Measurements from ENCODE around the gene SH3RF3. TPM values are rescaled to one million over a fixed set of nuclear protein-coding genes. Genes with fewer than 3 reads are reported as not detected.

Gene SH3RF3
- total RNA-seq, 1 donor from 2014 or later: 0.22 TPM

DNA sequence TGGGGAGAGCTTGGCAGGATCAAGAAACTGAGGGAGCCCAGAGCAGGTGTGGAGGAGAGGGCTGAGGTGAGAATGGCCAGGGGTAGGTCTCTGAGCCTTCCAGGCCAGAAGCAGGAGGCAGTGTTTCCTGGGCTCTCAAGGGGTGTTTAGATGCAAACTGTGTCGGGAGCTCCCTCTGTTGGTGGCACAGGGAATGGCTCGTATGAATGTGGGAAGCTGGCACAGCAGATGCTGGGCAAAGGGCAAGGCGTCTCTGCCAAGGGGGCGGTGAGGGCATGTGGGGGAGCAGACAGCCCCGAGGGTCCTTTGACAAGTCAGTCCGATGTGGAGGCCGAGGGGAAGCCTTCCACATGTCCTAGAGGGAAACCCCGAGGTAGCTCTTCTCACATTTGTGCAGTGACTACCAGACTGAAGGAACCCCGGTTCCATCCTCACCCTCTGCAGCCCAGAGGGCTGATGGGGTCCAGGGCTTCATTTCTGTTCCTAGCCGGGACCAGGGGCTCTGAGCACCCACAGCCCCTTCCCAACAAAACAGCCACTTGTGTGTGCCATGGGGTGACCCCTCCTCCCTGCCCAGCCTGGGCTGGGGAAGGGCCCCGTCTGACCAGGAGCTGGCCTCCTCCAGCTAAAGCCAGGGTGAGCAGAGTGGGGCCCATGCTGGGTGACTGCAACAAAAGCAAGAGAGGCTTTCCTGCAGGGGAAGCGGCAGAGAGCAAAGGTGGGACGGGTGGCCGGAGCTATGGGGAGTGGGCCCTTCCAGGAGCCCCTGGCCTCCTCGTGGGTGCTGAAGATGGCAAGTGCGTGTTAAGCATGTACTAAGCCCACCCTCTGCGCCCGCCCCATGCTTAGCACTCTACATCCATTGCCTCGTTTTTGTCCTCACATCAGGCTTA lies 381.4 kb downstream of the SH3RF3 start:
- intact Hi-C loops (cut with micrococcal nuclease): loop anchor here (1.0 to 10.0 kb wide), 7 partner anchors 176 to 724 kb away; partner anchors contain the start of gene CCDC138

DNA sequence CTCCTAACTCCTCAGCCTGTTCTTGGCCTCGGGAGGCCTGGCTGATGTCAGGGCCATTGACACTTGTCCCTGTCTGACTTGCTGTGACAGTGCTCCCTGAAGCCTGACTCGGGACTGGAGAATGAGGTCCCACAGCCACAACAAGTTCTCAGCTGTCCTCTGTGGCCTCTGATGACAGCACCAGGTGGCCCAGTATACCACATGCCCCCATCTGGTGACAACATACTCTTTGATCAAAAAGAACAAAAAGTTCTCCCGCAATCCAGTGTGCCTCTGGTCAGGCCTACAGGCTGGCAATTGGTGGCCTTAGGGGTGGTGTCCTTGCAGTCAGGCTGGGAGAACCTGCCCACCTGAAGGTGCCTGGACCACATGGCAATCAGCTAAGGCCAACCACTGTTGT lies 382.2 kb downstream of the SH3RF3 start:
- intact Hi-C loops (cut with micrococcal nuclease): loop anchor here (2.0 to 10.0 kb wide), 2 partner anchors 176 to 250 kb away; no protein-coding TSS in a partner anchor

DNA sequence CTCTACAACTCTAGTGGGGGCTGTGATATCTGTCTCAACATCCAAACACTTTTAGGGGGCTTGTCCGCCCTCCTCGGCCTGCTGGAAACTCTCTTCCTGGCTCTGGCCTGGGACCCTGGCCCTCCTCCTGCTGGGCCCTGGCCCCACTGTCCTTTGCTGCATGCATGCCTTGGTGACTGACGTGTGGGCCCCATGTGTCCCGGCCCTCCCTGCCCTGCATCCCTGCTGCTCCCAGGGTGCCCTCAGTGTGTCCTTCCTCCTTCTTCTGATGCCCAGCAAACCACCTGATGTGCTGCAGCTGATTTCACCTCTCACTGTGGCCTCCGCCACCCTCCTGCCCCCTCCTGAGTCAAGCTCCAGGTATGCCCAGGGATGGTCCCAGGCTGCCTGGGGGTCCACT lies 383.1 kb downstream of the SH3RF3 start:
- intact Hi-C loops (cut with micrococcal nuclease): loop anchor here (10.0 kb wide), 1 partner anchor 177 kb away; no protein-coding TSS in a partner anchor

DNA sequence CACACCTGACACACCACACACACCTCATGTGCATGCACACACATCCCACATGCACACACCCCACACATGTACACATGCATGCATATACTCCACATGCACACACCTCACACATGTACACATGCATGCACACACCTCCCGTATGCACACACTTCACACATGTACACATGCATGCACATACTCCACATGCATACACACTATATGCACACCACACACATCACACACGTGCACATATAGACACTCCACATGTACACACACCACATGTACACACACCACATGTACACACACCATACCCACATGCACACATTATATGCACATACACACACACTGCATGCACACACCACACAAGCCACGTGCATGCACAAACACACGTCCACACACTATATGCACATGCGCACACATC lies 384.2 kb downstream of the SH3RF3 start:
- intact Hi-C loops (cut with micrococcal nuclease): loop anchor here (10.0 kb wide), 1 partner anchor 178 kb away; no protein-coding TSS in a partner anchor

DNA sequence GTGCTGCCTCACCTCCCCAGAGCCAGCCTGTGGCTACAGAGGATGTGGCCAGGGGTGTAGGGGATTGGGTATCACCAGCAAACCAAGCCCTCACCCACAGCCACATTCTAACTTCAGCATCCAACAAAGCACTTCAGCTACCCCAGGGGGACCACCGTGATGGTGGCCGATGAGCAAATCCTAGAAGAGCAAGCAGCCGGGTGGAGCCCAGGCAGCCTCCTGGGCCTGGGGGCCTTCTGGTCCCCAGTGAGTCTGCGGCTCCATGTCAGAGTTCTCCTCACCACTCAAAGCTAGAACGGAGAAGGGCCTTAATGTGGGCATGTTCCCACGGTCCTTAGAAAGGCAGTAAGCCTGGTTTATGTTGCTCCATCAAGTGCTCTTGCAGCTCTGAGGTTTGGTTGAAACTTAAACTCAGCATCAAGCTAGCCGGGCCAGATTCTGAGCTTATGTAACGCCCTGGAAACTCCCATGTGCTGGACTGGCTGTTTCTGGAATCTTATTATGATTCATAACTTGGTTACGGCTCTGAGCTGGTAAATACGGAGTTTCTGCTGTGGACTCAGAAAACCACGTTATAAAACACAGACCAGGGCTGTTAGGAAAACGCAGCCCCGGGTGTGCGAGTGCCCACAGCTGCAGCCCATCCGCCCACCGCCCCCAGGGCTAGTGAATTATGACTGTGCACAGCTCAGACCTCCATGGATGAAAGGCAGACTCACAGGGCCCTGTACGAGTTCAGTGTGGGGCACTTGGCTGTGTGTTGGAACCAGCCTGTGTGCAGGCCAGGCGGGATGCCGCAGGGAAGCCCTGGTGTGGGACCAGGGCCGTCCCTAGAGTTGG lies 385.0 kb downstream of the SH3RF3 start:
- intact Hi-C loops (cut with micrococcal nuclease): loop anchor here (10.0 kb wide), 1 partner anchor 179 kb away; no protein-coding TSS in a partner anchor

DNA sequence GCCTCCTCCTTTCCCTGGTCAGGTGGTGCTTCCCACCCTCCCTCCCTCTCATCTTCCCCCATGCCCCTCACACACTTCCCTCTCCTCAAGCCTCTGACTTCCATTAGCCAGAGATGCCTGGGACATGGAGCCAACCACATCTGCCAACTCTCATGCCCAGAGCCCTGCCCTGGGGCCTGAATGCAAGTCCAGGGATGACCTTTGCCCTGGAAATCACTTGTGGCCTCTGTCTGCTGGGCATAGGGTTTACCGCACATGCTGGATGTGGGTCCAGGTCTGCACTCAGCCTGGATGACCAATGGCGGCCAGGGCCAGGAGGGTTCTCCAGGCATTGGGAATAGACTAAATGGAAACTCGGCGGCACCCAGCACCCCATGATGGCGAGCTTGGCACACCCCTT lies 385.9 kb downstream of the SH3RF3 start:
- intact Hi-C loops (cut with micrococcal nuclease): loop anchor here (10.0 kb wide), 1 partner anchor 180 kb away; no protein-coding TSS in a partner anchor

DNA sequence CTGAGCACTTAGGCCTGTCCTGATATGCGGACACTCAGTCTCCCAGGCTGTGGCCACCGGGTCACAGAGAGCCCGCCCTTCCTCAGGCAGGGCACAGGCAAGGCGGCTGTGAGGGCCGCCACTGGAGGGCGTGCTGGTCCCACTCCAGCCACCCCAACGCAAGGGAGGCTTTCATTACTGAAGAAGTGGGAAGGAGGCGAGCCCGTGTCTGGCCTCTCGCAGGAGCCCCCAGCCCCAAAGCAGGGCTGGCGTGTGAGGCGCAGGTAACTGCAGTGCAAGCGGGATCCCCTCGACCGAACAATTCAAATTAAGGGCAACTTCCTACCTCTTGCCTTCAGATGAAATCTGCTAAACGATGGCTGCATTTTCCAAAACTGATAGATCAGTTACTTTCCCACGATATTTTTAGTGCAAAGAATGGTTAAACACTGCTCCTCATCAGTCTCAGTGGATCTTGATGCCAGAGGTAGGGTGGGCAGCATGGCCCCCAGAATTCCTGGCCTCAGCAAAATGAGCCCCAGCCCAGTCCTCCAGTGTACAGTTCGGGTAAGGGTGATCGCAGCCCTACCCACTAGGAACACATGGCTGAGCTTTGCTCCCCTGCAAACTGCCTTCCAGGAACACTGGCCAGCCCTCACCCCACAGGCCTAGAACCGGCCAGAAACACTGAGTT lies 387.6 kb downstream of the SH3RF3 start:
- intact Hi-C loops (cut with micrococcal nuclease): loop anchor here (10.0 kb wide), 1 partner anchor 182 kb away; no protein-coding TSS in a partner anchor

DNA sequence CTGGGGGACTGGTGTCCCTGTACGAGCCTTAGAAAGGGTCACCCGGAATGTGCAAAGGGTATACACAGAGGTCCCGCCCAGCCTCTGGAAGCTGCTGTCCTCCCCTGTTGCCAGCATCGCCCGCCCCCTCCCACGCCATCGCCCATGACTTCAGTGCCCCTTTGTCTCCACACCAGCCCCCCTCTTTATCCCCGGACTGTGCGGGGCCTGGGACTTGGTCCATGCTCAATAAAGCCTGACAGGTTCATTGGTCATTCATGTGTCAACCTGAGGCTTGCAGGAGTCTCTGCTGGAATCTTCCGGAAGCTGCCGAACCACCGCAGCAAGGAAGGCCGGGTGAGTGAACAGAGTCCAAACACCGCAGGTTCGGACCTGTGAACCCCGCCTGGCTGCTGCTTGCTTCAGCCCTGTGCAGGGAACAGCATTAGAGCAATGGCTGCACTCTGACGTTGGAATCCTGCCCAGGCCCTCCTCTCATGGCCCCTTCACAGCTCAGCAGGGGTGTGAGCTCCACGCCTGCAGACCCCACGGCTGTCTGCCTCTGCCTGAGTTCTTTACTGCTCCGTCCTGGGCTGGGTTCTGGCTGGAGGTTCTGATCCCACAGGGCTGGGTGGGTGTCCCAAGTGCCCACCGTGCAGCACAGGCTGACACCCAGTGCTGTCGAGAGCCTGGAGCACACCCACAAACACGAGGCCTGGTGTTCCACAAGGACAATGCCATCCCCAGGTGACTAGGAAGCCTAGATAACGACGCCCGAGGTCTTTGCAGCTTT lies 388.3 kb downstream of the SH3RF3 start:
- intact Hi-C loops (cut with micrococcal nuclease): loop anchor here (10.0 kb wide), 1 partner anchor 183 kb away; no protein-coding TSS in a partner anchor

DNA sequence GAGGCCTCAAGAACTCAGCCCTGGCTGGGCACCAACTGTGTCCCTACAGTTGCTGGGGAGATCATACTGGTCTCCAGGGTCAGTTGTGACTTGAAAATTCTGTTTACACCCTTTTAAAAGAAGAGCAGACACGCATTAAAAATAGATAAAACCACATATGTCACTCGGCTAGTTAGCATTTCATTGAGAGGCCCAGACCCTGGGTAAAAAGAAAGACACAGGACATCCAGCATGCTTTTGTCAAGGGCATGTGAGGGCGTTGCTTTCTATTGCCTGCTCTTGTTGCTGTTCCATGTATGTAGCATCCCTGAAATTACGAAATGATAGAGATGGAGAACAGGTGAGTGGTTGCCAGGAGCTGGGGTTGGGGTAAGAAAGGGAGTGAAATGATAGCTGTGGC lies 390.5 kb downstream of the SH3RF3 start:
- intact Hi-C loops (cut with micrococcal nuclease): loop anchor here (10.0 kb wide), 1 partner anchor 185 kb away; no protein-coding TSS in a partner anchor

DNA sequence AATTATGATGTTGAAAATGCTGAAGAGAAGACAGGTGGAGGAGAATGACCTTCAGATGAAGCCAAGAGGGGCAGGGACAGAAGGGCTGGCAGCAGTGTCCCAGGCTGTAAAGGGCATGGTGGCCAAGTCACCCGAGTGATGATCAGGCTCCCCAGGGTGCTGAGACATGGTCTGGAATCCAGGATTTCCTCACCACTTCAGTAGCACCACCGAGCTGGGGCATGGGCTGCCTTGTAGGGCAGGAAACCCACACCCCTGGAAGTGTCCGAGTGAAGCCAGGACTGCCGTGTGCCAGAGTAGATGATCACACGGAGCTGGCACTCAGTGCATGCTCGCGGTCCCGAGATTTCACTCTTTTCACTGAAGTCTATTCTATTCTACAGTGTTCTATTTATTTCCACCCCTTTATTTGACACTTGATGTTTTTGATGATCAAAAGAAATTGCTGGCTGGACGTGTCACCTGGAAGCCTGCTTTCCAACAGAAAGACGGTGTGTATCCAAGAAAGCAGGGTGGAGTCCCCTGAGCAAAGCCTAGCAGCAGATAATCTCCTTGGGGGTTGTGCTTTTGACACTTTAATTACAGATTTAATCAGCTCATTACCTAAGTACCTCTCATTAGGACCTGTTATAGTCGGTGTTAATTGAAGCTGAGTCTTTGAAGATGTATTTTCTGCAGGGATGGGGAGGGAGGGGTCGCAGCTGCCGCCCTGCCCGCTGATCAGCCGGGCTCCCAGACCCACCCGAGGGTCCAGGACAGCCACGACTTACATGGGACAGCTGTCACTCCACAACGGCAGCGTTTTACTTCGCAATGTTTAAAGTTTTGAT lies 392.4 kb downstream of the SH3RF3 start:
- intact Hi-C loops (cut with micrococcal nuclease): no loop called here

DNA sequence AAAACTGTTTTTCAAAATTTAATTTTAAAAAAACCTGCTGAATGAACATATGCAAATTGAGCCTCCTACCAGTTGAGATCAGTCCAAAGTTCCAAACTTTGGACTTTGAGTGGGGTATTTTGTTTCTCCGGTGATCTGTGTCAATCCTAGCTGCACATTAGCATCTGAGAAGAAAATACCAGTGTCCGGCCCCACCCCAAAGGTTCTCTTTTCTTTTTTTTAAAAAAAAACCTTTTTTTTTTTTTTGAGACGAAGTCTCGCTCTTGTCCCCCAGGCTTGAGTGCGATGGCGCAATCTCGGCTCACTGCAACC lies 393.0 kb downstream of the SH3RF3 start:
- intact Hi-C loops (cut with micrococcal nuclease): no loop called here

DNA sequence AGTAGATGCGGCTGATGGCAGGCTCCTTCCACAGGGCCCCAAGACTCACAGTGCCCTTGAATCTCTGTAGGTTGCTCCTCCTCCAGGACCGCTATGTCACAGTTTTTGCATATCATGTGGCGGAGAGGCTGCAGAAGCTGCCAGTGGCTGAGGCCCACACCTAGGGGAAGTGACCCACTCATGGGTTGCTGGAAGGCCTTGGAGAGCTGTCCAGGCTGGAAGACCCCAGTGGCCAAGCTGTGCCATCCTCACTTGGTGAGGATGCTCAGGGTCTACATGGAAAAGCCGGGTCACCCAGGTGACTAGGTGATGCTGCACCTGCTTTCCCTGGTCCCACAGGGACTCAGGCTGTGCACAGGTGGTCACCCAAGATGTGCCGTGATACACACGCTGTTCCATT lies 394.1 kb downstream of the SH3RF3 start:
- intact Hi-C loops (cut with micrococcal nuclease): no loop called here

DNA sequence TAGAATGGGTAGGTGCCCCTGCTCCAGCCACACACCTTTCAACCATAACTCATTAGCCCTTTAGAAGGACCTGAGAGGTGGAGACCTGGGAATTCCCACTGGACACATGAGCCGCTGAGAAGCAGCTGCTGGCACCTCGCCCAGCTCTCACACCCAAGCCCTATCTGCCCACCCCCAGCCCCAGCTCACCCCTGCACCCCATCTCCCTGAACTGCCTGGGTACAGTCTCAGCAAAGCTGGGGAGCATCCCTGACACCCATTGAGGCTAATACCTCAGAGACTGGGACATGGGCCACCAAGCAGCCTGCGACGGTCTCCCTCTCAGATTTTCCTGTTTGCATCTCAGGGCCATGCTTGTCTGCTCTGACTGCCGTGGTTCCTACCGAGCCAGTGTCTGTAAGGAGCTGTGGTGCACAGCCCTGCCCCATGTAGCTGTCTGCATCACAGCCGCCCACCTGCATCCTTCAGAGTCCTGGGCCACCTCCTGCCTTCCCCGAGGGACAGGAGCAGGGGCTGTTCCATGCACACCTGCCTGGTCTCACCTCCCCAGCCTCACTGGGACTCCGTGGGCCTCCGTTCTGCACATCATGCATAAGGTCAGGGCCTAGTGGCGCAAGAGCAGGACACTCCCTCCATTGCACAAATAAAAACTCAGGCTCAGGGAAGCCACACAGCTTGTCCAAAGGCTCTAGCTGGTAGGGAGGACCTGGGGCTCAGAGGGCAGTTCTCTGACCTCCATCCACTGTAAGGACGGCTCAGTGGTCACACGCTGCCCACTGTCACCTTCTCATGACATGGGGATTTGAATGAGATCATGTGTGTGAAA lies 394.7 kb downstream of the SH3RF3 start:
- intact Hi-C loops (cut with micrococcal nuclease): no loop called here

DNA sequence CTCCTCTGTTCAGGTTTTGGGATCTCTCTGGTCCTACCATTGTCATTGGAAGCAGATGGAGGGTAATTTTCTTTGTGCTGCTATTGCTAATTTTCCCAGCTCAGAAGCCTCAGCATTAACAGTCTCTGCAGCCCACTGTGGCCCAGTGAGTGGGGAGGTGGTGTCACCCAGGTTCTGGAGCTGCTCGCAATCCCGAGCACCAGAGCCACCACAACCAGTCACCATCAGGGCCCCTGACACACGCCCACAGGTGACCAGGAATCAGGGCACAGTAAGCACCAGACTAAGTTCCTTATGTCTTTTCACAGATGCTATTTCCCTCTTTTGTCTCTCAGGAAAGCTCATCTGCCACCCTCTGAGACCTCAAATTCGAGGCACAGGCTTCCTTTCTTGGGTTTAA lies 396.8 kb downstream of the SH3RF3 start:
- intact Hi-C loops (cut with micrococcal nuclease): no loop called here

DNA sequence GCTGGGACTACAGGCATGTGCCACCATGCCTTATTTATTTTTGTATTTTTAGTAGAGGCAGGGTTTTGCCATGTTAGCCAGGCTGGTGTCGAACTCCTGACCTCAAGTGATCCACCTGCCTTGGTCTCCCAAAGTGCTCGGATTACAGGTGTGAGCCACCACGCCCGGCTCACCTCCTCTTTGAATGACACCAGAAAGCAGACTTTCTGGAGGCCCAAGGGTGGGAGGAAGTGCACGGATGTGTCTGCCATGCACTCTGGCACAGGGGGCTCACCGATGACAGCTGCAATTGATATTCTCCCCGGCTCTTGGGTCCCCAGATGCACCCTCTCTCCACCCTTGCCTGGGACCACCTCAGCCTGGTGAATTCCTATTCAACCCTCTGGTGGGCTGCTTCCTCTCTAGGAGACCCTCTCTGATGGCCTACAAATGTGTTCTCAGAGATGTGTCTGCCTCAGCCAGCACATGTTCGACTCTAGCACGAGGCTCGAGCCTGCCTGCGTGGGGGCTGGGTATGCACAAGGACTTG lies 397.5 kb downstream of the SH3RF3 start:
- intact Hi-C loops (cut with micrococcal nuclease): no loop called here

DNA sequence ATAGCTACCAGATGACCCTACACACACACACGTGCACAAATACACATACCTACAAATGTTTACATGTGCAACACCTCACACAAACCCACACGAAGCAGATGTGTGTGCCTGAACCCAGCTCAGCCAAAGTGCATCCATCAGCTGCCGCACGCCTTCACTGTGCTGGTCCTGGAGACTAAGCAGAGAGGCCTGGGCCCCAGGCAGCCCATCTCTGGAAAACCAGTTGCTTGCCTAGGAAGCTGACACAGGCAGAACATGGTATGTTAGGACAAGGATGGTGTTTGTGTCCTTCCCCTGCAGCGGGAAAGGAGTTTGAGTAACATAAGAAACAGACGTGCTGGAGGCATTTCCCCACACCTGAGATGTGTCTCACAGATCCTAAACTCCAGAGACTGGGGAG lies 398.1 kb downstream of the SH3RF3 start:
- intact Hi-C loops (cut with micrococcal nuclease): no loop called here

DNA sequence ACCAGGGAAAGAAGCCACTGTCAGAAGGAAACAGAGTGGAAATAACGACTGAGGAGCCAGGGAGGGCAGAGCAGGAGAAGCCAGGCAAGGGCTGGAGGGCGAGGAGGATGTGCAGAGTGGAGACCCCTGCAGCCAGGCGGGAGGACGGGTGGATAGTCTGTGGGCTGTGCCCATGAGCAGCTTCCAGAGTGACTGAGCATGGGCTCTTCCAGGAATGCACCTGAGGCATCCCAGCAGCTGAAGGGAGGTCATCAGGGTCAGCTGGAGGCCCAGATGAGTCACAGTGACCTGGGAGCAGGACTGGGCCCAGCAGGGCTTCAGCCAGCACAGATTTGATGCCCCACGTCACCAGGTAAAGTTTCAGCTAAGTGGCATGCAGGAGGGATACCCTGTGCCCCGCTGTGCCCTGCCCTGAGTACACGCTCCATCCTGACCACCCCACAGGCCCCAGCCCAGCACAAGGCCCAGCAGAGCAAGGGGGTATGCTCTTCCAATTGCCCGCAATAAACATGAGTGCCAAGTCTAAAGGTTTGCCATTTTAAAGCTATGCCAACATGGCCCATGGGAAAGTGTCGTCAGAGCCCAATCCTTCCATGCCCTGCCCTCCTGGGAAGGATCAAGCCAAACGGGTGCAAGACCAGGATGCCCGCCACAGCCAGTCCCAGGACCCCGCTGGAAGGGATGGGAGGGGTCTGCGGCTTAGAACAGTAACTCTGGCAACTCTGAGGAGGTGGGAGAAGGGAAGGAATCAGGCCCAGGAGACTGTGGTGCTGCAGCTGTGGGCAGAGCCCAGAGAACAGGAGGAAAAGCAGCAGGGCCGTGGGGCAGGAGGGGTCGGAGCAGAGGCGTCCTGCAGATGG lies 399.1 kb downstream of the SH3RF3 start:
- intact Hi-C loops (cut with micrococcal nuclease): no loop called here
